ENCODE measurements around the gene GAB1. TPM values are rescaled to one million over a fixed set of nuclear protein-coding genes. Genes with fewer than 3 reads are reported as not detected.

The GAB1 gene
- total and polyA plus RNA-seq, 2 of the 8 experiments (the other 6 are each of a cell fraction or from before 2014, with no cell fraction given), result 6.8 to 21.3 TPM

DNA sequence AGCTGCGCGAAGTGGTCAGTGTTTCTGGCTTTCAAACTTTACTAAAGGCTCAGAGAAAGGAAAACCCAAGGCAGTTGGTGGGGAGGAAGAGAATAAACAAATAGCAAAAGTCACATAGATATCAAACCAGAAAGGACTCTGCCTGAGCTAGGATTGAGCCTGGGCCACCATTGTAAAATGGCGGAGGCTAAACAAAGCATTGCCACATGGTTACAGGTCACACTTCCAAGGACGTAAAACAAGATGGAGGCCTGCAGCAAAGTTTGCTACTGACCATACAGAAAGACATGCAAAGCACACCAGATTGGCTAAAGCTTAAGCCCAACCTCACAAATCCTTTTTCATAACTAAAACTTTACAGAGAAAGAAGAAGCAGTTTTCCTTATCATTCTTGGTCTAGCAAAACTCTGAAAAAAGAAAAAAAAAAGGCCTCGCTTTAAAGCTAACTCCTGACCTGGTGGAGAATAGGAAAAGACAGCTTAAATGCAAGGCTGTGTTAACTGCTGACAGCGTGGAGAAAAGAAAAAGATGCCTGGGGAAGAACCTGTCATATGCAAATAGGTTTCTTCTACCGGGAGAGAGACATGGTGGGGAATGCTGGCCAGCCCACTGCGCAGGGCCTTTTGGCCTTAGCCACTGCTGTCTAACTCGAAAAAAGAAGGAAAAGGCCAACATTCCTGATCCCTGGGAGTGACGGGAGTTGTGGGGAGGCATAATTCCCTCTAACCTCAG, 95.0 kb downstream of the GAB1 start (continued):
- TF ChIP-seq, protein P1, sequence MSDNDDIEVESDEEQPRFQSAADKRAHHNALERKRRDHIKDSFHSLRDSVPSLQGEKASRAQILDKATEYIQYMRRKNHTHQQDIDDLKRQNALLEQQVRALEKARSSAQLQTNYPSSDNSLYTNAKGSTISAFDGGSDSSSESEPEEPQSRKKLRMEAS (IDR thresholded peaks at IDR 0.05), result peak; percentile 90
- TF ChIP-seq EP300 (IDR thresholded peaks at IDR 0.05; ENCODE audit: borderline replicate concordance in 1 of 2, low read depth in 2 of 2, low read length in 2 of 2) (no peak), BACH1 (IDR thresholded peaks at IDR 0.05; ENCODE audit: low read length) (no peak), SIN3A (conservative IDR thresholded peaks at IDR 0.05 in 1 of 2, IDR thresholded peaks at IDR 0.05 in 1 of 2; ENCODE audit: low read depth in 1 of 2, low read length in 2 of 2) (no peak)
